Uterus (tissue), 4 donors: ENCODE results near the gene PPP1R3D. TPM values are rescaled to one million over a fixed set of nuclear protein-coding genes. Genes with fewer than 3 reads are reported as not detected.

Experiments used
- DNase-seq, 2 donors: peaks; one replicate each; pipeline ENCODE4 v3.0.0-alpha.2; 2019 to 2020
- H3K27ac ChIP-seq, 2 donors: fragments of 200-600 bp; sonication (generic); 1 replicate in 1 of 2; 2 replicates in 1 of 2; pipeline ENCODE4 v1.5.1; 2016 to 2018
- H3K27me3 ChIP-seq, 2 donors: fragments of 200-600 bp; sonication (generic); one replicate each; pipeline ENCODE4 v1.5.1; 2018 to 2019; ENCODE audit warnings: control low read depth in 1 of 2
- H3K36me3 ChIP-seq, 2 donors: fragments of 200-600 bp; sonication (generic); one replicate each; pipeline ENCODE4 v1.5.1; 2019; ENCODE audit warnings: control low read depth in 1 of 2
- H3K4me1 ChIP-seq, 2 donors: fragments of 200-600 bp; sonication (generic); one replicate each; pipeline ENCODE4 v1.5.1; 2018 to 2019; ENCODE audit warnings: control low read depth in 1 of 2
- H3K4me3 ChIP-seq, 2 donors: fragments of 200-600 bp; sonication (generic); 1 replicate in 1 of 2; 2 replicates in 1 of 2; pipeline ENCODE4 v1.5.1; 2018 to 2019; ENCODE audit warnings: mild to moderate bottlenecking in 1 of 2
- H3K9me3 ChIP-seq, 2 donors: fragments of 200-600 bp; sonication (generic); one replicate each; pipeline ENCODE4 v1.5.1; 2019; ENCODE audit warnings: control low read depth in 1 of 2
- POLR2A ChIP-seq, 2 donors: fragments of 450-650 bp; IDR thresholded peaks; one replicate each; pipeline ENCODE4 v1.6.1; 2016; ENCODE audit warnings: antibody characterized with exemption in 2 of 2, mild to moderate bottlenecking in 1 of 2, moderate library complexity in 1 of 2
- intact Hi-C: fragments of 100-400 bp; cut with DNase I; formaldehyde crosslinking; loops from one replicate; pipeline ENCODE4 v1.15.1; 2023; ENCODE audit warnings: low total_unique reads
- total RNA-seq, 4 donors: library from RNA; depleted of rRNA in 3 of 4; stranded (reverse); fragments of >200 nt in 3 of 4; gene quantifications; one replicate each; pipeline versions ENCODE4 v1.1.0 to v1.2.4, GENCODE V29; 2014 to 2023
- TF ChIP-seq, protein P1 (sequence below), 4 experiments: fragments of 200-600 bp in 2 of 4; fragments of 450-650 bp in 2 of 4; sonication (generic) in 2 of 4; IDR thresholded peaks; one replicate each; pipeline ENCODE4 v1.5.1; 2016 to 2019; ENCODE audit warnings: antibody characterized with exemption in 4 of 4, mild to moderate bottlenecking in 2 of 4, moderate library complexity in 1 of 4
- donor health status: DM: yes; HTN: yes; CAD: no.

Gene PPP1R3D
- total RNA-seq, 4 donors from 2014 or later = 1.3 to 10.1 (median 8.7) TPM

DNA sequence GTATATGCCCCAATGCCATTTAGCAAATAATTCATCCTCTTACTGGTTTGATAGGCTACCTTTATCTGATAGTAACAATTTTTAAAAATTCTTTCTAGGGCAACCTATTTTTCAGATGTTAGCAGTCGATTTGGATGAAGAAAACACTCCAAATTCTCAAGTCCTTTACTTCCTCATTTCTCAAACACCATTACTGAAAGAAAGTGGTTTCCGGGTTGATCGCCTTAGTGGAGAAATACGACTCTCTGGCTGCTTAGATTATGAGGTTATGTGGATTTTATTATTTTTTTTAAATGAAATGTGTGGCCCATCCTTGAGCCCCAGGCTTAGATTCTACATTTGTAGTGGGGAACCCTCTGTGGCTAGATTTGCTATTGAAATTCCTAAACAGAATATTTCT is 44.4 kb upstream of the PPP1R3D start:
- H3K4me1 ChIP-seq = no peaks in the 10 kb centered on the region
- intact Hi-C loops = no loop called here
- DNase-seq = no peak
- H3K4me3 ChIP-seq = no peak overlapping the region
- no peak overlapping the region for H3K27ac ChIP-seq
- no peaks in the 10 kb centered on the region for H3K27me3 ChIP-seq
- TF ChIP-seq POLR2A (IDR thresholded peaks at IDR 0.05) = no peak
- TF ChIP-seq, protein P1, sequence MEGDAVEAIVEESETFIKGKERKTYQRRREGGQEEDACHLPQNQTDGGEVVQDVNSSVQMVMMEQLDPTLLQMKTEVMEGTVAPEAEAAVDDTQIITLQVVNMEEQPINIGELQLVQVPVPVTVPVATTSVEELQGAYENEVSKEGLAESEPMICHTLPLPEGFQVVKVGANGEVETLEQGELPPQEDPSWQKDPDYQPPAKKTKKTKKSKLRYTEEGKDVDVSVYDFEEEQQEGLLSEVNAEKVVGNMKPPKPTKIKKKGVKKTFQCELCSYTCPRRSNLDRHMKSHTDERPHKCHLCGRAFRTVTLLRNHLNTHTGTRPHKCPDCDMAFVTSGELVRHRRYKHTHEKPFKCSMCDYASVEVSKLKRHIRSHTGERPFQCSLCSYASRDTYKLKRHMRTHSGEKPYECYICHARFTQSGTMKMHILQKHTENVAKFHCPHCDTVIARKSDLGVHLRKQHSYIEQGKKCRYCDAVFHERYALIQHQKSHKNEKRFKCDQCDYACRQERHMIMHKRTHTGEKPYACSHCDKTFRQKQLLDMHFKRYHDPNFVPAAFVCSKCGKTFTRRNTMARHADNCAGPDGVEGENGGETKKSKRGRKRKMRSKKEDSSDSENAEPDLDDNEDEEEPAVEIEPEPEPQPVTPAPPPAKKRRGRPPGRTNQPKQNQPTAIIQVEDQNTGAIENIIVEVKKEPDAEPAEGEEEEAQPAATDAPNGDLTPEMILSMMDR (IDR thresholded peaks at IDR 0.05) = no peak
- H3K36me3 ChIP-seq = no peaks in the 10 kb centered on the region
- H3K9me3 ChIP-seq = no peaks in the 10 kb centered on the region

DNA sequence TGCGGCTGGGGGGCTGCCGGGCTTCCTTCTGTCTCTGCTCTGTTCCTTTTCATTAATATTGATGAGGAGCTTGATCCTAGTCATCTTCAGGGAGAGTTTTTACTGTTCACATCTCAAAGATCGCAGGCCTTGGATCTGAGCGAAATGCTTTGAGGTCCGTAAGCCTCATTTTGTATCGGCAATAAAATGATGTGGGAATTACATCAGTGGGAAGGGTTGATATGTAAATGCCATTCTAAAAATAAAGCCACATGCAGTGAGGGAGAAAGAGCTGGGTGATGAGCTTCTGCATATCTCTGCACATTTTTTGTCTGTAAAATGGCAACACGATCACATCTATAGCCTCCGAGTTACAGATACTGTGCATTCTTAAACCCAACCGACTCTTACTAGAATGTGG is 43.0 kb upstream of the PPP1R3D start:
- Histone ChIP-seq H3K4me1 (no peaks in the 10 kb centered on the region), H3K9me3 (no peaks in the 10 kb centered on the region), H3K36me3 (no peaks in the 10 kb centered on the region), H3K4me3 (no peak overlapping the region), H3K27ac (no peak overlapping the region), H3K27me3 (no peaks in the 10 kb centered on the region)
- no peak for DNase-seq
- TF ChIP-seq POLR2A (IDR thresholded peaks at IDR 0.05) = no peak
- TF ChIP-seq, protein P1 (IDR thresholded peaks at IDR 0.05) = no peak
- intact Hi-C loops = no loop called here

DNA sequence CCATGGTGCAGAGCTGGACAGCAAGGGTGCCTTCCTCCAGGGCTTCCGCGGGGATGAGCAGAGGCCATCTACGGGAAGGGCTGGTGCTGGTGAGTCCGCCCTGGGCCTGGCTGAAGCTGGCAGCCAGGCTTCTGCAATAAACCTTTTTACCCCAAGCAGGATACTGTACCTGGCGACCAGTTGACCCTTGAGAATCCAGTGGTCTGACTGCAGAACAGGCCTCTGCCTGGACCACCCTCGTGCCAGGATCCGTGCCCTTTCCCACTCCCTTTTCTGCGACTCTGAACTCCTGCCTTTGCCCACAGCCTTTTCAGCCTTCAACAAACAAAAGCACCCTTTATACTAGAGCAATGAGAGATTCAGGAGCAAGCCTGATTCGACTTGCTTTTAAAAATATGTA is 37.0 kb upstream of the PPP1R3D start:
- no peak overlapping the region for H3K27ac ChIP-seq
- intact Hi-C loops = no loop called here
- no peak overlapping the region for H3K4me3 ChIP-seq
- TF ChIP-seq POLR2A (IDR thresholded peaks at IDR 0.05) = no peak
- TF ChIP-seq, protein P1 (IDR thresholded peaks at IDR 0.05) = no peak
- DNase-seq = no peak
- no peaks in the 10 kb centered on the region for H3K9me3 ChIP-seq
- no peaks in the 10 kb centered on the region for H3K4me1 ChIP-seq
- no peaks in the 10 kb centered on the region for H3K27me3 ChIP-seq
- H3K36me3 ChIP-seq = no peaks in the 10 kb centered on the region

DNA sequence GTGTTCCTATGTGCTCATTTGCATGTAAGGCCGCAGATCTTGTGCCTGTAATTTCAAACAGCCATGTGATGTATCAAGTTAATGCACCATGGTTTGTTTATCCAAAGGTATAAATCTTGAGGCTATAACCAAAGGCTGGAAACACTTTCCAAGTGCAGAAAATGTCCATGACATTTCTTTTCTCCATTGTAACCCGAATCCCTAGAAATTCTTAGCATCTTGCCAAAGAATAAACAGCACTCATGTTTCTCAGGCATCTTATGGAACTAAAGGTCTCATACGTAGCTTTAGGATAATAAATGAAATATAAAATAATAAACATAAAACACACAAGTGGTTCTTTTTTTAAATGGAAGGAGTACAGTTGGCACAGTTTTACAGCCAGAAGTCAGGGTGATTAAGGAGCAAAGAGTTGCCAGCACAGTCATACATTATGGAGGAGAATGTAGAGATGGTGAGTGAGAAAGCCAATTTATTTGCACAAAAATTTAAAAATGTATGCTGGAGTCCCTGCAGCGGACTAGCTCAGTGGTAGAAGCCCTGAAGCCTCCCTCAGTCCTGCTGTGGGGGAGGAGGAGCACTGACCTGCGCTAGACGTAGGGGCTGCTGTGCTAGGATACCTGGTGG is 36.2 kb upstream of the PPP1R3D start:
- intact Hi-C loops = no loop called here
- no peaks in the 10 kb centered on the region for H3K9me3 ChIP-seq
- no peak overlapping the region for H3K4me3 ChIP-seq
- no peaks in the 10 kb centered on the region for H3K36me3 ChIP-seq
- no peaks in the 10 kb centered on the region for H3K4me1 ChIP-seq
- DNase-seq = no peak
- H3K27ac ChIP-seq = no peak overlapping the region
- H3K27me3 ChIP-seq = no peaks in the 10 kb centered on the region
- TF ChIP-seq, protein P1 (IDR thresholded peaks at IDR 0.05) = no peak
- TF ChIP-seq POLR2A (IDR thresholded peaks at IDR 0.05) = no peak

DNA sequence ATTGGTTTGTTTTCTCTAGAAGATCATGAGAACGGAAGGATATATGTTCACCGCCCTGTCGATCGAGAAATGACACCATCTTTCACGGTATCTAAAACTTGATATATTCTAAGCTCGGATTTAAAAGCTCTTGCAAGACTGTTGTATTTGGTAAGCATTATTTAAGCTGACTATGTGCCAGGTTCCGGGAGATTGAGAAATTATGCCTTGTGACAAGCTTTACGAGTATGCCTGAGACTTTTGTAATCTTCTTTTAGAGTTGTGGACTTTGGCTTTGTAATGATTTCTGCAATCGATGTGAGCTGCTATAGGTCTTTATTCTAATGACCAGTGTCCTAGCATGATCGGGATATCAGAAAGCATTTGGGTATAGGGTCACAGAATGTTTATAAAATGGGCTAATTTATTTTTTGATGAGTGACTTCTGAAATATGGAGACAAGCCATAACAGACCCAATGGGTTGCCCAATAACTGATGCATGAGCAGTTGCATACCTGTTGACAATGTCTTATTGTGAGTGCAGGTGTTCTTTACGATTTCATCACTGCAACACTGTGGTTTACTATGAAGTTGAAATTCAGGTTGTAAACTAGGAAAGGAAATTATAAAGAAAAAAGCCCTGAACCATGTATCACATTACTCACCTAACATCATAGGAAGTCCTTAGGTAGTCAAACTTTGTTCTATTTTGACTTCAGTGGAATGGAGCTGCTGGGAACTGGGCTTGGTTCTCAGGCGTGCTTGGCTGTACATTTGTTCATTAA is 32.1 kb upstream of the PPP1R3D start:
- TF ChIP-seq POLR2A (IDR thresholded peaks at IDR 0.05) = no peak
- TF ChIP-seq, protein P1 (IDR thresholded peaks at IDR 0.05) = no peak
- Histone ChIP-seq H3K36me3 (no peaks in the 10 kb centered on the region), H3K4me1 (no peaks in the 10 kb centered on the region), H3K27me3 (no peaks in the 10 kb centered on the region), H3K27ac (no peak overlapping the region), H3K9me3 (no peaks in the 10 kb centered on the region), H3K4me3 (no peak overlapping the region)
- DNase-seq = no peak
- intact Hi-C loops = no loop called here
